Uterus (tissue), 4 donors: Measurements from ENCODE around the gene INAFM2. TPM values are rescaled to one million over a fixed set of nuclear protein-coding genes. Genes with fewer than 3 reads are reported as not detected.
A peak's percentile ranks its signal among the peaks of the same experiment; 100 is the strongest.

Experiments
- DNase-seq, 2 donors: peaks; one replicate each; pipeline ENCODE4 v3.0.0-alpha.2; 2019 to 2020
- H3K27ac ChIP-seq, 2 donors: fragments of 200-600 bp; sonication (generic); 1 replicate in 1 of 2; 2 replicates in 1 of 2; pipeline ENCODE4 v1.5.1; 2016 to 2018
- H3K27me3 ChIP-seq, 2 donors: fragments of 200-600 bp; sonication (generic); one replicate each; pipeline ENCODE4 v1.5.1; 2018 to 2019; ENCODE audit warnings: control low read depth in 1 of 2
- H3K36me3 ChIP-seq, 2 donors: fragments of 200-600 bp; sonication (generic); one replicate each; pipeline ENCODE4 v1.5.1; 2019; ENCODE audit warnings: control low read depth in 1 of 2
- H3K4me1 ChIP-seq, 2 donors: fragments of 200-600 bp; sonication (generic); one replicate each; pipeline ENCODE4 v1.5.1; 2018 to 2019; ENCODE audit warnings: control low read depth in 1 of 2
- H3K4me3 ChIP-seq, 2 donors: fragments of 200-600 bp; sonication (generic); 1 replicate in 1 of 2; 2 replicates in 1 of 2; pipeline ENCODE4 v1.5.1; 2018 to 2019; ENCODE audit warnings: mild to moderate bottlenecking in 1 of 2
- H3K9me3 ChIP-seq, 2 donors: fragments of 200-600 bp; sonication (generic); one replicate each; pipeline ENCODE4 v1.5.1; 2019; ENCODE audit warnings: control low read depth in 1 of 2
- POLR2A ChIP-seq, 2 donors: fragments of 450-650 bp; IDR thresholded peaks; one replicate each; pipeline ENCODE4 v1.6.1; 2016; ENCODE audit warnings: antibody characterized with exemption in 2 of 2, mild to moderate bottlenecking in 1 of 2, moderate library complexity in 1 of 2
- intact Hi-C: fragments of 100-400 bp; cut with DNase I; formaldehyde crosslinking; loops from one replicate; pipeline ENCODE4 v1.15.1; 2023; ENCODE audit warnings: low total_unique reads
- total RNA-seq, 4 donors: library from RNA; depleted of rRNA in 3 of 4; stranded (reverse); fragments of >200 nt in 3 of 4; gene quantifications; one replicate each; pipeline versions ENCODE4 v1.1.0 to v1.2.4, GENCODE V29; 2014 to 2023
- TF ChIP-seq, protein P1 (sequence below), 4 experiments: fragments of 200-600 bp in 2 of 4; fragments of 450-650 bp in 2 of 4; sonication (generic) in 2 of 4; IDR thresholded peaks; one replicate each; pipeline ENCODE4 v1.5.1; 2016 to 2019; ENCODE audit warnings: antibody characterized with exemption in 4 of 4, mild to moderate bottlenecking in 2 of 4, moderate library complexity in 1 of 4
- donor health status: DM: yes; HTN: yes; CAD: no.

INAFM2 gene
- total RNA-seq, 4 donors from 2014 or later = 3.2 to 68.1 (median 8.9) TPM

DNA sequence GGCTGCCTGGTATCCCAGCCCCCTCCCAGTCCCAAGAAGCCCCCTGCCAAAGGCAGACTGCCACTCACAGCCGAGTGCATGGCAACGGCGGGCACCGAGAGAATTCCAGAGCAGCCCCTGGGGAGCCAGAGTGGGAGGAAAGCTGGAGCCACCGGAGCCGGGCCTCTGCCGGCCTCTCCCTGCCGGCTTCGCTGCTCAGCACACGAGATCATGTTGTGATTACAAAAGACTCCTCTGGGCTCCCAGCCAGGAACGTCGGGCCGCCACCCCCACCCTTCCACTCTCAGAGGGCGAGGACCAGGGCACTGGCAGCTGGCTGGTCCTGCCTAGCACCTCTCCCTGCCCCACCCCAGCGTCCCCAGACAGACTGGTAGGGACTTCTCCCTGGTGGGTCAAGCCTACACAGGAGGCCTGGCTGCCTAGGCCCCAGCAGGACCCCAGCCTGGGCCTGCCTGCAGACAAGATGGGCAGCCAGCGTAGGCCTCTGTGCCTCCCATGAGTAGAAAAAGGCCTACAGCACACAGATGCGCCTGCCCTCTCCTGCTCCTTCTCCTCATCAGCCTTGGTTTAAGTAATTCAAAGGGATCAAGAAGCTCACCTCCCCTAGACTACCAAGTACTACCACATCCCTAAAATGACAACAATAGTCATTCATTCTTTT is 17.4 kb downstream of the INAFM2 start, which contains the start of gene CCDC9B:
Gene CCDC9B, minus strand, starts transcription at position 200 of the 661 bp plus-strand sequence. Its CDS starts 120 bp downstream, at position 80.
- Histone ChIP-seq H3K36me3 (no peaks in the 10 kb centered on the region), H3K27ac (peak within 1 kb of the TSS; percentile 96 to 97), H3K4me1 (peaks cover 7 to 21% of the 10 kb centered on the region in 2 donors), H3K9me3 (no peaks in the 10 kb centered on the region), H3K4me3 (peak within 1 kb of the TSS; percentile 32 to 41), H3K27me3 (no peaks in the 10 kb centered on the region)
- intact Hi-C loops = loop anchor here (10.0 kb wide), 1 partner anchor 56 kb away; the partner anchor contains the start of gene ANKRD63
- TF ChIP-seq POLR2A (IDR thresholded peaks at IDR 0.05) = peak; percentile 72 to 73
- TF ChIP-seq, protein P1, sequence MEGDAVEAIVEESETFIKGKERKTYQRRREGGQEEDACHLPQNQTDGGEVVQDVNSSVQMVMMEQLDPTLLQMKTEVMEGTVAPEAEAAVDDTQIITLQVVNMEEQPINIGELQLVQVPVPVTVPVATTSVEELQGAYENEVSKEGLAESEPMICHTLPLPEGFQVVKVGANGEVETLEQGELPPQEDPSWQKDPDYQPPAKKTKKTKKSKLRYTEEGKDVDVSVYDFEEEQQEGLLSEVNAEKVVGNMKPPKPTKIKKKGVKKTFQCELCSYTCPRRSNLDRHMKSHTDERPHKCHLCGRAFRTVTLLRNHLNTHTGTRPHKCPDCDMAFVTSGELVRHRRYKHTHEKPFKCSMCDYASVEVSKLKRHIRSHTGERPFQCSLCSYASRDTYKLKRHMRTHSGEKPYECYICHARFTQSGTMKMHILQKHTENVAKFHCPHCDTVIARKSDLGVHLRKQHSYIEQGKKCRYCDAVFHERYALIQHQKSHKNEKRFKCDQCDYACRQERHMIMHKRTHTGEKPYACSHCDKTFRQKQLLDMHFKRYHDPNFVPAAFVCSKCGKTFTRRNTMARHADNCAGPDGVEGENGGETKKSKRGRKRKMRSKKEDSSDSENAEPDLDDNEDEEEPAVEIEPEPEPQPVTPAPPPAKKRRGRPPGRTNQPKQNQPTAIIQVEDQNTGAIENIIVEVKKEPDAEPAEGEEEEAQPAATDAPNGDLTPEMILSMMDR (IDR thresholded peaks at IDR 0.05) = no peak
- DNase-seq = peak; percentile 89 to 93

DNA sequence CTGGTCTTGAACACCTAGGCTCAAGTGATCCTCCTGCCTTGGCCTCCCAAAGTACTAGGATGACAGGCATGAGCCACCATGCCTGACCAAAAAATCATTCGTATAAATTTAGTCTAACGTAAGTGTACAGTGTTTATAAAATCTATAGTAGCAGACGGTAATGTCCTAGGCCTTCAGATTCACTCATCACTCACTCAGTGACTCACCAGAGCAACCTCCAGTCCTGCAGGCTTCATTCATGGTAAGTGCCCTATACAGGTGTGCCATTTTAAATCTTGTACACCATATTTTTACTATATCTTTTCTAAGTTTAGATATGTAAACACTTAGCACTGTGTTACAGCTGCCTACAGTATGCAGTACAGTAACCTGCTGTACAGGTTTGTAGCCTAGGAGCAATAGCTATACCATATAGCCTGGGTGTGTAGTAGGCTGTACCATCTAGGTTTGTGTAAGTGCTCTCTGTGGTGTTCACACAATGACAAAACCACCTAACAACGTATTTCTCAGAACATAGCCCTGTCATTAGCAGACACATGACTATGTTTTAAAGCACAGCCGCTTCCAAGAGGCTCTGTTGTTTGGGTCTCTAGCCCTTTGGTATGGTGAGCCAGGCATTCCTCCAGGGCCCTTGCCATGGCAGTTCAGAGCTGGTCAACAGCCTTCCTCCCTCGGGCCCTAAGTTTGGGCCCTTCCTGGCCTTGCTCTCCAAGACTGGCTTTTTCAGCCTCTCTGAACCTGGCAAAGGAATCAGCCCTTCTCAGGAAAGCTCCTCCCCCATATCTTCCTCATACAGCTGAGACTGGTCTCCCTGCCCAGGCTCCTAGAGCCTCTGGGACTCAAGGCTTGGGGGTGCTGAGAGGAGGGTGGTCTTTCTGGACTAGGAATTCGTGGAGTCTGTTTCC is 19.2 kb downstream of the INAFM2 start:
- TF ChIP-seq, protein P1 (IDR thresholded peaks at IDR 0.05) = no peak
- no peak for TF ChIP-seq POLR2A (IDR thresholded peaks at IDR 0.05)
- Histone ChIP-seq H3K4me1 (peaks cover 7 to 16% of the 10 kb centered on the region in 2 donors), H3K9me3 (no peaks in the 10 kb centered on the region), H3K27ac (peak overlapping the region; percentile 5 to 48), H3K36me3 (no peaks in the 10 kb centered on the region), H3K27me3 (no peaks in the 10 kb centered on the region), H3K4me3 (no peak overlapping the region)
- DNase-seq = no peak
- intact Hi-C loops = loop anchor here (10.0 kb wide), 1 partner anchor 58 kb away; the partner anchor contains the start of gene ANKRD63

DNA sequence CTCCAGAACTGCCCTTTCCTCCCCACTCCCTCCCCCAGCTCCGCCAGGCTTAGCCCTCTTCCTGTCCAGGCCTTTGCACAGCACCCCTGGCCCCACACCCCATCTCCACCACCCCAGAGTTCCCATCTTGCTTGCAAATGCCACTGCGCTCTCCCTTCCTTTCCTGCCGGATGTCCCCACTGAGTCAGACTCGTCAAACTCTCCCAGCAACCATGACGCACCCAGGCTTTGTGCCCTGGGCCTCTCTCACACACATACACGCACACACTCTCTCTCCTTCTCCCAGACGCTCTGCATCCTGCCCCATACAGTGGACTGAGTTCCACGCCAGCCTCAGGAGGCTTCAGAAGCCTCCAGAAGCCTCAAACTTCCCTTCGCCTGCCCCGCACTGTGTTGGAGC is 20.0 kb downstream of the INAFM2 start:
- H3K4me3 ChIP-seq = no peak overlapping the region
- peak overlapping the region; percentile 5 to 48 for H3K27ac ChIP-seq
- no peaks in the 10 kb centered on the region for H3K36me3 ChIP-seq
- H3K27me3 ChIP-seq = no peaks in the 10 kb centered on the region
- H3K9me3 ChIP-seq = no peaks in the 10 kb centered on the region
- TF ChIP-seq POLR2A (IDR thresholded peaks at IDR 0.05) = no peak
- TF ChIP-seq, protein P1 (IDR thresholded peaks at IDR 0.05) = no peak
- no peak for DNase-seq
- intact Hi-C loops = loop anchor here (10.0 kb wide), 1 partner anchor 59 kb away; the partner anchor contains the start of gene ANKRD63
- peaks cover 3 to 9% of the 10 kb centered on the region in 2 donors for H3K4me1 ChIP-seq

DNA sequence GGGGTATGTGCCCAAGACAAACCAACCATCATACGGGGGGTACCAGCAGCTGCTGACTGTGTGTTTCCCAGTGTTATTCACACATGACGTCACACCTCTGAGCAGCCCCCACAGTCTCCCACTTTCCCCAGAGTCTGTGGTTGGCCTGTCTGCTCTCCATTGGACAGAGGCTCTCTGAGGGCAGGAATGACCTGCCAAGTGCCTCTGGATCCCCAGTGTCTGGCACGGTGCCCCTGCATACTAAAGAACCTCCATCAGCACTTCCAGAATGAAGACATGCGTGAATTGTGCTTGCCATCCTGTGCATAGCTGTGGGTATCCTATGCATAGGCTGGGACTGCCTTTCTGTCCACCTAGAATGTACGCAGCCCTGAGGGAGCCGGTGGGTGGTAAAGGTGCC is 20.7 kb downstream of the INAFM2 start:
- Histone ChIP-seq H3K27me3 (no peaks in the 10 kb centered on the region), H3K9me3 (no peaks in the 10 kb centered on the region), H3K4me3 (no peak overlapping the region), H3K36me3 (no peaks in the 10 kb centered on the region), H3K4me1 (peaks cover 2 to 3% of the 10 kb centered on the region in 2 donors), H3K27ac (peak overlapping the region in 1 of 2 donors; percentile 48)
- intact Hi-C loops = loop anchor here (10.0 kb wide), 1 partner anchor 59 kb away; the partner anchor contains the start of gene ANKRD63
- no peak for DNase-seq
- TF ChIP-seq, protein P1 (IDR thresholded peaks at IDR 0.05) = no peak
- TF ChIP-seq POLR2A (IDR thresholded peaks at IDR 0.05) = no peak
